ENCODE results near the gene ATOX1. TPM values are rescaled to one million over a fixed set of nuclear protein-coding genes. Genes with fewer than 3 reads are reported as not detected.
"Not testable (repeated sequence)": the region's sequence is repeated elsewhere in the genome, so short reads cannot be mapped to it uniquely, and the experiment has no call there.

The ATOX1 gene
- total RNA-seq, 1 donor from 2014 or later: 120 TPM

DNA sequence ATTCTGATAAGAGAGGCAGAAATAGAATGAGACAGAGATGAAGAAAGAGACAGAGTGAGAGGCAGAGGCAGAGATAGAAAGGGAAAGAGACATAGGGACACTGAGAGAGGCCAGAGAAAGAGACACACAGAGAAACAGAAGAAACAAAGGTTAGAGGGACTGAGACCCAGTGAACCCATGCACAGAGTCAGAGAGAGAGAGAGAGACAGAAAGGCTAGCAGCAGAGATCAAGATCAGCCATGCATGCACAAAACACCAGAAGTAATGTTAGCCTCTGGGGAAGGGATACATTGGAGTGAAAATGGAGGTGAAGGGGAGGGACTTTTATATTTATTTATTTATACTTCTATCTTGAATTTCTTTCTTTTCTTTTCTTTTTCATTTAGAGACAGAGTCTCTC is 57.6 kb downstream of the ATOX1 start:
- H3K27ac ChIP-seq: no peak overlapping the region
- no peaks in the 10 kb centered on the region for H3K27me3 ChIP-seq
- no peaks in the 10 kb centered on the region for H3K9me3 ChIP-seq
- DNase-seq (ENCODE audit: extremely low spot score in 2 of 2): no peak
- no peaks in the 10 kb centered on the region for H3K36me3 ChIP-seq
- intact Hi-C loops (cut with DNase I): no loop called here
- peaks cover 38% of the 10 kb centered on the region for H3K4me1 ChIP-seq
- no peak for TF ChIP-seq POLR2AphosphoS5 (IDR thresholded peaks at IDR 0.05; ENCODE audit: insufficient read depth in 1 of 2, low read depth in 1 of 2)
- no peak overlapping the region for H3K4me3 ChIP-seq

GRCh38 chr5:151700296-151700695 is 58.1 kb downstream of the ATOX1 start:
- Histone ChIP-seq H3K4me3 (no peak overlapping the region), H3K36me3 (no peaks in the 10 kb centered on the region), H3K27me3 (no peaks in the 10 kb centered on the region), H3K4me1 (peaks cover 41% of the 10 kb centered on the region), H3K27ac (peak overlapping the region; percentile 91), H3K9me3 (no peaks in the 10 kb centered on the region)
- DNase-seq (ENCODE audit: extremely low spot score in 2 of 2): no peak
- TF ChIP-seq POLR2AphosphoS5 (IDR thresholded peaks at IDR 0.05; ENCODE audit: insufficient read depth in 1 of 2, low read depth in 1 of 2): no peak
- no peak for TF ChIP-seq POLR2A (IDR thresholded peaks at IDR 0.05)
- TF ChIP-seq CTCF (IDR thresholded peaks at IDR 0.05): no peak
- intact Hi-C loops (cut with DNase I): no loop called here

DNA sequence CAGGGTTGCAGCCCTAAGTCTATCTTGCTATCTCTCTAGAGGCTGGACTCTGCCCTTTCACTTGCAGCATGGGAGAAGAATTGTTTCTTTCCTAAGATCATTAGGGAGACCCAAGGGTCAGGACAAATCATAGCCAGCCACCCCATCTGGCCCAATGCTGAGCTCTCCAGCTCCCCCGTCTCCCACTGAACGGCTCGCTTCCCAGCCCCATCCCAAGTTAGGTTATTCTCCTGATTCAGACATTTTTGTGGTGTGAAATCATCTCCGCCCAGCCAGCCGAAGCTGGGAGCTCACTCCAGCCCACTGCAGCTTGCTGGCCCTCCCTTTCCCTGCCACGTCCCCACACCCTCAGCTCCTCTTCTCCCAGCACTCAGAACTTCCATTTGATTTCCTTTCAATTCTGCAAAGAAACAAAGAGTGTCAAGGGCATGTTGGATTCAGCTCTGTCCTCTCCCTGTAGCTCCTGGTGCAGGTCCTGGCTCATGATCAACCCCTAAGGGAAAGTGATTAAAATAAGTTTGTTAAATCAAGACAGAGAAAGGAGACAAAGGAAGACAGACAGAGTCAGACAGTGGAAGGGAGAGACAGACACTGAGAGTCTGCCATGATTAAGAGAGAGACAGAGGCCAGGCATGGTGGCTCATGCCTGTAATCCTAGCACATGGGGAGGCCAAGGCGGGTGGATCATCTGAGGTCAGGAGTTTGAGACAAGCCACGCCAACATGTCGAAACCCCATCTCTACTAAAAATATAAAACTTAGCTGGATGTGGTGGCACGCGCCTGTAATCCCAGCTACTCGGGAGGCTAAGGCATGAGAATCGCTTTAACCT is 59.1 kb downstream of the ATOX1 start:
- TF ChIP-seq CTCF (IDR thresholded peaks at IDR 0.05): no peak
- peak; percentile 64 to 86 for TF ChIP-seq POLR2AphosphoS5 (IDR thresholded peaks at IDR 0.05; ENCODE audit: insufficient read depth in 1 of 2, low read depth in 1 of 2)
- no peak for TF ChIP-seq POLR2A (IDR thresholded peaks at IDR 0.05)
- Histone ChIP-seq H3K36me3 (no peaks in the 10 kb centered on the region), H3K4me3 (no peak overlapping the region), H3K9me3 (no peaks in the 10 kb centered on the region), H3K27ac (peak overlapping the region; percentile 91), H3K27me3 (no peaks in the 10 kb centered on the region), H3K4me1 (peaks cover 41% of the 10 kb centered on the region)
- intact Hi-C loops (cut with DNase I): no loop called here
- peak in 1 of 2 donors; percentile 94 for DNase-seq (ENCODE audit: extremely low spot score in 2 of 2)

DNA sequence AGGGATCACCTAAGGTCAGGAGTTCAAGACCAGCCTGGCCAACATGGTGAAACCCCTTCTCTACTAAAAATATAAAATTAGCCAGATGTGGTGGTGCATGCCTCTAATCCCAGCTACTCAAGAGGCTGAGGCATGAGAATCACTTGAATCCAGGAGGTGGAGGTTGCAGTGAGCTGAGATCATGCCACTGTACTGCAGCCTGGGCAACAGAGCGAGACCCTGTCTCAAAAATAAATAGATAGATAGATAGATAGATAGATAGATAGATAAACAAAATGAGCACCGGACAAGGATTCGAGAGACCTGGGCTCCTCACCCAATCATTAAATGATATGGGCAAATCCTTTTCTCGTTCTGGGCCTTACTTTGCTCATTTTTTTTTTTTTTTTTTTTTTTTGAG is 60.4 kb downstream of the ATOX1 start:
- Histone ChIP-seq H3K4me1 (peaks cover 41% of the 10 kb centered on the region), H3K27ac (peak overlapping the region; percentile 91)
- H3K9me3 ChIP-seq; H3K4me3 ChIP-seq; H3K36me3 ChIP-seq; DNase-seq (ENCODE audit: extremely low spot score in 2 of 2); intact Hi-C loops (cut with DNase I); H3K27me3 ChIP-seq: not testable (repeated sequence)

DNA sequence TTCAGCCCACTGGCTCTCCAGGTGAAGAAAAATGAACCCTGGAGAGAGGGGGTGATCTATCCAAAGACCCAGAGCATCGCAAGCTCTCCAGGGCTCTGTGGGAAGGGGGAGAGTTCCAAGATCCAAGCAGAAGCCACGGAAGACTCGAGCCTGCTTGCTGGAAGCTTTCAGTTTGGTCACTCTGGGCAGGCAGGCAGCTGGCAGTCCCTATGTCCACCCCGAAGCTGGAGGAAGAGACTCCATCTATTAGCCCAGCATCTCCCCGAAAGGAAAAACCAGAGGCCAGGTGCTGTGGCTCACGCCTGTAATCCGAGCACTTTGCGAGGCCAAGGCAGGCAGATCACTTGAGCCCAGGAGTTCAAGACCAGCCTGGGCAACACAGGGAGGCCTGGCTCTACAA is 61.0 kb downstream of the ATOX1 start:
- Histone ChIP-seq H3K9me3 (no peaks in the 10 kb centered on the region), H3K4me3 (no peak overlapping the region), H3K4me1 (peaks cover 41% of the 10 kb centered on the region), H3K36me3 (no peaks in the 10 kb centered on the region), H3K27me3 (no peaks in the 10 kb centered on the region), H3K27ac (peak overlapping the region; percentile 91)
- no peak for DNase-seq (ENCODE audit: extremely low spot score in 2 of 2)
- intact Hi-C loops (cut with DNase I): no loop called here
- TF ChIP-seq POLR2AphosphoS5 (IDR thresholded peaks at IDR 0.05; ENCODE audit: insufficient read depth in 1 of 2, low read depth in 1 of 2) (no peak), POLR2A (IDR thresholded peaks at IDR 0.05) (no peak)

DNA sequence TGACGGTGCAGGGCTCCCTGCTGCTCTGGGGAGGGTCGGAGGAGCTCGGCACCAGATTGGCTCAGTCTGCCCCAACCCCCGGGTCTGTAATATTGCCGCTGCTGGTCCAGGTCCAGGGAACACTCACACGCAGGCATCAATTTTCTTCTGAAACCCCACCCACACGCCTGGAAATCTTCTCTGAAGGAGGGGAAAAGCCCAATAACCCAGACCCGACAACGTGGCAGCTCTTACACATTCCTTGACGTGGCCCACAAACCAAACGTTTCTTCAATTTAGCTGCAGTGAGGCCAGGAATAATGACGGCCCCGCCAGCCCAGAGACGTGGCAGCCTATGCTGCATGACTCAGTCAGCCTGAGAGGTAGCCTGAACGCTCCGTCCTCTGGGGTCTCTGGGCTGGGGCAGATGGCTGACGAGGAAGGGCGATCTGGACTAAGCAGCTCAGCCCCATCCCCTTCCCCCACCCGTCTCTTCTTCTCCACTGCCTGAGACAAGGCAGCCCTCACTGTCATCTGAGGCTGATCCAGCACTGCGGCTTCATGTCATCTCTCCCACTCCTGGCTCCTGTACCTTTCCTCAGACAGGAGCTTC is 61.9 kb downstream of the ATOX1 start:
- Histone ChIP-seq H3K4me3 (peak overlapping the region in 1 of 2 donors; percentile 22), H3K27ac (peak overlapping the region; percentile 91), H3K27me3 (no peaks in the 10 kb centered on the region), H3K4me1 (peaks cover 46% of the 10 kb centered on the region), H3K36me3 (no peaks in the 10 kb centered on the region), H3K9me3 (no peaks in the 10 kb centered on the region)
- TF ChIP-seq POLR2A (IDR thresholded peaks at IDR 0.05): no peak
- peak in 1 of 2 donors; percentile 71 for TF ChIP-seq POLR2AphosphoS5 (IDR thresholded peaks at IDR 0.05; ENCODE audit: insufficient read depth in 1 of 2, low read depth in 1 of 2)
- no peak for TF ChIP-seq CTCF (IDR thresholded peaks at IDR 0.05)
- intact Hi-C loops (cut with DNase I): no loop called here
- no peak for DNase-seq (ENCODE audit: extremely low spot score in 2 of 2)

All from vagina (tissue), 2 donors.